DOHH2 (cell line): Measurements from ENCODE around the gene ZNF764.

Source experiments
- H3F3A ChIP-seq: fragments of 200-600 bp; sonication (generic), shearing (Covaris generic); 2 replicates; pipeline ENCODE4 v1.6.0; 2016; ENCODE audit warnings: antibody characterized with exemption, mild to moderate bottlenecking; ENCODE audit not compliant: control insufficient read depth, insufficient read depth
- H3K27ac ChIP-seq: fragments of 200-600 bp; sonication (generic); 2 replicates; pipeline ENCODE4 v1.5.1; 2014; ENCODE audit warnings: low read depth, mild to moderate bottlenecking, low read length, moderate library complexity
- H3K27me3 ChIP-seq: fragments of 200-600 bp; sonication (generic); 2 replicates; pipeline ENCODE4 v1.6.1; 2014; ENCODE audit warnings: mild to moderate bottlenecking, low read length, mixed read lengths; ENCODE audit not compliant: control insufficient read depth
- H3K36me3 ChIP-seq: fragments of 200-600 bp; sonication (generic); 2 replicates; pipeline ENCODE4 v1.6.1; 2014; ENCODE audit warnings: mild to moderate bottlenecking, low read length, moderate library complexity, mixed read lengths; ENCODE audit not compliant: control insufficient read depth
- H3K4me1 ChIP-seq: fragments of 200-600 bp; sonication (generic); 2 replicates; pipeline ENCODE4 v1.6.1; 2014; ENCODE audit warnings: mild to moderate bottlenecking, low read length, mixed read lengths; ENCODE audit not compliant: control insufficient read depth
- H3K4me2 ChIP-seq: fragments of 200-600 bp; sonication (generic); 2 replicates; pipeline ENCODE4 v1.6.0; 2014; ENCODE audit warnings: mild to moderate bottlenecking, low read length, moderate library complexity
- H3K4me3 ChIP-seq: fragments of 200-600 bp; sonication (generic); 2 replicates; pipeline ENCODE4 v1.5.1; 2014; ENCODE audit warnings: mild to moderate bottlenecking, low read length, mixed read lengths
- H3K79me2 ChIP-seq: fragments of 200-600 bp; sonication (generic); 2 replicates; pipeline ENCODE4 v1.6.1; 2014; ENCODE audit warnings: mild to moderate bottlenecking, low read length, mixed read lengths; ENCODE audit not compliant: control insufficient read depth
- H3K9me2 ChIP-seq: fragments of 200-600 bp; sonication (generic); replicated peaks from 2 replicates; pipeline ENCODE4 v1.6.1; 2014; ENCODE audit warnings: mild to moderate bottlenecking, low read length, mixed read lengths; ENCODE audit not compliant: control insufficient read depth
- H3K9me3 ChIP-seq: fragments of 200-600 bp; sonication (generic); 2 replicates; pipeline ENCODE4 v1.6.1; 2014; ENCODE audit warnings: antibody characterized with exemption, low read length, mixed read lengths; ENCODE audit not compliant: control insufficient read depth, insufficient read depth
- H4K20me1 ChIP-seq: fragments of 200-600 bp; sonication (generic); 2 replicates; pipeline ENCODE4 v1.6.0; 2014; ENCODE audit warnings: low read depth, mild to moderate bottlenecking, antibody characterized with exemption, low read length, moderate library complexity; ENCODE audit not compliant: control insufficient read depth, insufficient read depth
- CTCF ChIP-seq: fragments of 200-600 bp; sonication (generic); IDR thresholded peaks from one replicate; pipeline ENCODE4 v1.5.1; 2014; ENCODE audit warnings: antibody characterized with exemption, mild to moderate bottlenecking, low read depth, low read length; ENCODE audit not compliant: poor library complexity, severe bottlenecking
- EZH2phosphoT487 ChIP-seq: fragments of 200-600 bp; sonication (generic); IDR thresholded peaks from 2 replicates; pipeline ENCODE4 v1.6.1; 2017; ENCODE audit warnings: borderline replicate concordance, mild to moderate bottlenecking, antibody characterized with exemption, low read length, moderate library complexity, mixed read lengths

The ZNF764 gene

DNA sequence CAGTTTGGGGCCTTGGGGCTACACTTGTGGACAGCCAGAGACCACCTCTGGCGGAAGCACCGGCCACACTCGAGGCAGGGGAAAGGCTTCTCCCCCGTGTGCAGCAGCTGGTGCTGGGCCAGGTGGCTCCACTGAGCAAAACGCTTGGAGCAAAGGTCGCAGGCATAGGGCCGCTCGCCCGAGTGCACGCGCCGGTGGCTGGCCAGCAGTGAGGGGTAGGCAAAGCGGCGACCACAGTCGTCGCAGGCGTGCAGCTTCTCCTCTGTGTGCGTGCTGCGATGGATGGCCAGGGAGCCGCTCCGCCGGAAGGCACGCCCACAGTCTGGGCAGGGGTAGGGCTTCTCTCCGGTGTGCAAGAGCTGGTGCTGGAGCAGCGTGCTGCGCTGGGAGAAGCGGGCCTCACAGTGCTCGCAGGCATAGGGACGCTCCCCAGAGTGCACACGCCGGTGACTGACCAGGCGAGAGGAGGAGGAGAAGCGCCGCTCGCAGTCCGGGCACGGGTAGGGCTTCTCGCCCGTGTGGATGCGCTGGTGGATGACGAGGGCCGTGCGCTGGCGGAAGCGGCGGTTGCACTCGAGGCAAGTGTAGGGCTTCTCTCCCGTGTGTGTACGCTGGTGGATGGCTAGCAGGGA lies 46.3 kb upstream of the ZNF764 start:
- peaks cover 6% of the 10 kb centered on the region for H3F3A ChIP-seq
- no peak overlapping the region for H3K27ac ChIP-seq
- peaks cover 14% of the 10 kb centered on the region for H3K4me1 ChIP-seq
- H3K36me3 ChIP-seq, result peaks cover 65% of the 10 kb centered on the region
- H3K9me2 ChIP-seq, result no peaks in the 10 kb centered on the region
- no peak overlapping the region for H3K4me2 ChIP-seq
- peaks cover 20% of the 10 kb centered on the region for H3K79me2 ChIP-seq
- no peaks in the 10 kb centered on the region for H3K9me3 ChIP-seq
- H3K4me3 ChIP-seq, result no peak overlapping the region
- TF ChIP-seq CTCF (no peak), EZH2phosphoT487 (no peak)
- H3K27me3 ChIP-seq, result no peaks in the 10 kb centered on the region
- no peaks in the 10 kb centered on the region for H4K20me1 ChIP-seq

DNA sequence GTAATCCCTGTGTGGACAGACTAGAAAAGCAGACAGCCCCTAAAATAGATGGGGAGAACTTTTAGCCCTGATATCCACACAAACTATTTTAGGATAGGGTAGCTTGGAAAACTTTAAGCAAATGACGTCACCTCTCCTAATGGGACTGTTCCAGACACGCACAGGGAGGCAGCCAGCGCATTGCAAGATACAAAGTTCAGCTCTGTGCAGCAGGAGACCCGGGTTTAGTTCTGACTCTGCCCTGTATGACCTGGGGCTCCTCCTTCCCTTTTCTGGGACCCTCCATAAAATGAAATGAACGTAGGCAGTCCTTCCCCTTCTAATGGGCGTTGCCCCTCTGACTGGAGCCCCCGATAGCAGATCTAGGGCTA lies 45.8 kb upstream of the ZNF764 start:
- Histone ChIP-seq H3K4me2 (no peak overlapping the region), H3K79me2 (peaks cover 15% of the 10 kb centered on the region), H3K27me3 (no peaks in the 10 kb centered on the region), H4K20me1 (no peaks in the 10 kb centered on the region), H3K9me3 (no peaks in the 10 kb centered on the region), H3K36me3 (peaks cover 62% of the 10 kb centered on the region), H3K9me2 (no peaks in the 10 kb centered on the region), H3K4me1 (peaks cover 9% of the 10 kb centered on the region), H3K27ac (no peak overlapping the region), H3F3A (peaks cover 6% of the 10 kb centered on the region), H3K4me3 (no peak overlapping the region)
- TF ChIP-seq EZH2phosphoT487, result no peak
- TF ChIP-seq CTCF, result no peak

- Histone ChIP-seq H3K36me3 (peaks cover 50% of the 10 kb centered on the region), H3F3A (peaks cover 6% of the 10 kb centered on the region), H3K9me3 (no peaks in the 10 kb centered on the region), H3K27me3 (no peaks in the 10 kb centered on the region), H3K4me3 (no peak overlapping the region), H3K79me2 (peaks cover 3% of the 10 kb centered on the region), H3K4me1 (peaks cover 4% of the 10 kb centered on the region), H3K4me2 (no peak overlapping the region), H3K27ac (no peak overlapping the region), H3K9me2 (no peaks in the 10 kb centered on the region), H4K20me1 (no peaks in the 10 kb centered on the region)
- TF ChIP-seq EZH2phosphoT487 (no peak), CTCF (no peak)
Measured at GRCh38 chr16:30602616-30603277, 44.6 kb upstream of the ZNF764 start.
